ENCODE data around the gene ART5.

The ART5 gene

GRCh38 chr11:3641701-3642070 is at the start of gene ART5:
Gene ART5, minus strand, starts transcription at chr11:3641992. Its CDS starts 130 bp downstream, at chr11:3641862.
- DNase-seq (ENCODE audit: low read depth), result no peak

- DNase-seq (ENCODE audit: low read depth), result no peak
Measured at GRCh38 chr11:3686751-3687150, 45.0 kb upstream of the ART5 start.

- DNase-seq (ENCODE audit: low read depth), result no peak
Measured at GRCh38 chr11:3685923-3686322, 44.1 kb upstream of the ART5 start.

- no peak for DNase-seq (ENCODE audit: low read depth)
Measured at GRCh38 chr11:3684819-3685172, 43.0 kb upstream of the ART5 start.

GRCh38 chr11:3684129-3684818 is 42.5 kb upstream of the ART5 start:
- DNase-seq (ENCODE audit: low read depth), result no peak

GRCh38 chr11:3683039-3683438 is 41.2 kb upstream of the ART5 start:
- no peak for DNase-seq (ENCODE audit: low read depth)

- DNase-seq (ENCODE audit: low read depth), result no peak
Measured at GRCh38 chr11:3679077-3679476, 37.3 kb upstream of the ART5 start.

- DNase-seq (ENCODE audit: low read depth), result no peak
Measured at GRCh38 chr11:3675971-3676370, 34.2 kb upstream of the ART5 start.

GRCh38 chr11:3674189-3674588 is 32.4 kb upstream of the ART5 start:
- DNase-seq (ENCODE audit: low read depth), result no peak

GRCh38 chr11:3671334-3672254 is 29.8 kb upstream of the ART5 start, which contains the start of gene CHRNA10:
Gene CHRNA10, minus strand, starts transcription at chr11:3671384. Its CDS starts 72 bp downstream, at chr11:3671312.
- DNase-seq (ENCODE audit: low read depth), result no peak

- DNase-seq (ENCODE audit: low read depth), result no peak
Measured at GRCh38 chr11:3669742-3670183, 28.0 kb upstream of the ART5 start.

GRCh38 chr11:3669128-3669527 is 27.3 kb upstream of the ART5 start:
- DNase-seq (ENCODE audit: low read depth), result no peak

- no peak for DNase-seq (ENCODE audit: low read depth)
Measured at GRCh38 chr11:3667149-3668035, 25.6 kb upstream of the ART5 start.

- no peak for DNase-seq (ENCODE audit: low read depth)
Measured at GRCh38 chr11:3666023-3666530, 24.3 kb upstream of the ART5 start.

GRCh38 chr11:3665336-3666022 is 23.7 kb upstream of the ART5 start:
- DNase-seq (ENCODE audit: low read depth), result no peak

GRCh38 chr11:3664032-3664630 is 22.3 kb upstream of the ART5 start:
- no peak for DNase-seq (ENCODE audit: low read depth)

- no peak for DNase-seq (ENCODE audit: low read depth)
Measured at GRCh38 chr11:3662856-3663255, 21.1 kb upstream of the ART5 start.

- no peak for DNase-seq (ENCODE audit: low read depth)
Measured at GRCh38 chr11:3660960-3661359, 19.2 kb upstream of the ART5 start.

- DNase-seq (ENCODE audit: low read depth), result no peak
Measured at GRCh38 chr11:3659595-3660515, 18.1 kb upstream of the ART5 start.

GRCh38 chr11:3658252-3658651 is 16.5 kb upstream of the ART5 start:
- DNase-seq (ENCODE audit: low read depth), result no peak

Data from stimulated activated CD8-positive, alpha-beta memory T cell treated with anti-CD3 and anti-CD28 coated beads, Interleukin-12 subunit alpha, Interleukin-12 subunit beta, amount 100 ng/mL, for 4 hours (primary cell).